HK-2 (cell line): Measurements from ENCODE around the gene PAX3.

Source experiments
- DNase-seq: peaks from one replicate; pipeline ENCODE4 v3.0.0-alpha.2; 2018; ENCODE audit not compliant: unreplicated experiment

PAX3 gene

GRCh38 chr2:222298311-222299150 lies at the start of gene PAX3:
TSS of gene PAX3 (minus strand) at chr2:222298998. CDS start at chr2:222298615, 383 bp downstream.
- DNase-seq, result no peak

GRCh38 chr2:222341331-222341730 lies 42.5 kb upstream of the PAX3 start:
- DNase-seq, result no peak

GRCh38 chr2:222338374-222338773 lies 39.6 kb upstream of the PAX3 start:
- no peak for DNase-seq

- DNase-seq, result no peak
These were observed 38.1 kb upstream of the PAX3 start for GRCh38 chr2:222336931-222337330.

GRCh38 chr2:222336442-222336841 lies 37.6 kb upstream of the PAX3 start:
- no peak for DNase-seq

GRCh38 chr2:222334914-222335313 lies 36.1 kb upstream of the PAX3 start:
- no peak for DNase-seq

GRCh38 chr2:222333397-222333796 lies 34.6 kb upstream of the PAX3 start:
- DNase-seq, result no peak

GRCh38 chr2:222332116-222332515 lies 33.3 kb upstream of the PAX3 start:
- DNase-seq, result no peak

GRCh38 chr2:222330910-222331309 lies 32.1 kb upstream of the PAX3 start:
- DNase-seq, result no peak

GRCh38 chr2:222322236-222322635 lies 23.4 kb upstream of the PAX3 start:
- DNase-seq, result no peak

GRCh38 chr2:222320436-222321395 lies 21.9 kb upstream of the PAX3 start:
- DNase-seq, result no peak

GRCh38 chr2:222319586-222320435 lies 21.0 kb upstream of the PAX3 start:
- DNase-seq, result peak; percentile 42

- peak; percentile 72 for DNase-seq
These were observed 20.2 kb upstream of the PAX3 start for GRCh38 chr2:222318712-222319585.

GRCh38 chr2:222318026-222318711 lies 19.4 kb upstream of the PAX3 start:
- peak; percentile 72 for DNase-seq

GRCh38 chr2:222315443-222316121 lies 16.8 kb upstream of the PAX3 start:
- DNase-seq, result no peak

- no peak for DNase-seq
These were observed 15.0 kb upstream of the PAX3 start for GRCh38 chr2:222313816-222314215.

- no peak for DNase-seq
These were observed 13.4 kb upstream of the PAX3 start for GRCh38 chr2:222311978-222312738.

- DNase-seq, result no peak
These were observed 12.7 kb upstream of the PAX3 start for GRCh38 chr2:222311319-222311977.
